Neuronal stem cell (in vitro differentiated cells): ENCODE results near the gene HOXA13.

Experiments used
- DNase-seq: peaks from one replicate; pipeline ENCODE4 v3.0.0-alpha.2; 2013; ENCODE audit warnings: low spot score
- H2AFZ ChIP-seq: one replicate; pipeline ENCODE4 v1.6.1; 2013; ENCODE audit warnings: mild to moderate bottlenecking, low read length, inconsistent platforms
- H2AK5ac ChIP-seq: 2 replicates; pipeline ENCODE4 v1.6.1; 2013; ENCODE audit warnings: low read depth, mild to moderate bottlenecking, inconsistent platforms, low read length, moderate library complexity, mixed read lengths
- H2BK120ac ChIP-seq: 2 replicates; pipeline ENCODE4 v1.6.1; 2013; ENCODE audit warnings: low read depth, mild to moderate bottlenecking, inconsistent platforms, low read length, moderate library complexity, mixed read lengths
- H2BK12ac ChIP-seq: one replicate; pipeline ENCODE4 v1.6.1; 2013; ENCODE audit warnings: low read length, inconsistent platforms
- H2BK15ac ChIP-seq: 2 replicates; pipeline ENCODE4 v1.6.1; 2013; ENCODE audit warnings: mild to moderate bottlenecking, low read length, inconsistent platforms, mixed read lengths
- H2BK5ac ChIP-seq: one replicate; pipeline ENCODE4 v1.6.1; 2013; ENCODE audit warnings: inconsistent platforms, mild to moderate bottlenecking, low read length, moderate library complexity
- H3K14ac ChIP-seq: one replicate; pipeline ENCODE4 v1.6.1; 2013; ENCODE audit warnings: low read length, inconsistent platforms
- H3K18ac ChIP-seq: 2 replicates; pipeline ENCODE4 v1.6.1; 2013; ENCODE audit warnings: low read length, inconsistent platforms
- H3K23ac ChIP-seq: 2 replicates; pipeline ENCODE4 v1.6.1; 2013; ENCODE audit warnings: low read depth, mild to moderate bottlenecking, mixed read lengths, low read length, inconsistent platforms; ENCODE audit not compliant: poor library complexity
- H3K27ac ChIP-seq: replicated peaks from 3 replicates; pipeline ENCODE4 v1.5.1; 2013; ENCODE audit warnings: low read length, inconsistent platforms
- H3K27me3 ChIP-seq, 3 experiments: 2 replicates each; pipeline ENCODE4 v1.6.1; 2013; ENCODE audit warnings: low read length in 3 of 3, mild to moderate bottlenecking in 2 of 3, inconsistent platforms in 1 of 3, low read depth in 1 of 3, mixed read lengths in 1 of 3, moderate library complexity in 1 of 3; ENCODE audit not compliant: control insufficient read depth in 3 of 3, insufficient read depth in 3 of 3
- H3K36me3 ChIP-seq, 2 donors: replicated peaks in 1 of 2; 2 replicates each; pipeline ENCODE4 v1.6.1; 2013; ENCODE audit warnings: low read length in 2 of 2; ENCODE audit not compliant: control insufficient read depth in 2 of 2, insufficient read depth in 2 of 2
- H3K4ac ChIP-seq: 2 replicates; pipeline ENCODE4 v1.6.1; 2013; ENCODE audit warnings: inconsistent platforms, mild to moderate bottlenecking, low read length, moderate library complexity
- H3K4me1 ChIP-seq, 2 donors: 1 replicate in 1 of 2; 2 replicates in 1 of 2; pipeline ENCODE4 v1.6.1; 2013; ENCODE audit warnings: low read length in 2 of 2, low read depth in 1 of 2; ENCODE audit not compliant: control insufficient read depth in 2 of 2, insufficient read depth in 1 of 2
- H3K4me2 ChIP-seq: one replicate; pipeline ENCODE4 v1.6.1; 2013; ENCODE audit warnings: mild to moderate bottlenecking, low read length, inconsistent platforms; ENCODE audit not compliant: insufficient read depth, poor library complexity, severe bottlenecking
- H3K4me3 ChIP-seq, 2 donors: 2 replicates each; pipeline ENCODE4 v1.5.1; 2013; ENCODE audit warnings: low read length in 2 of 2, mild to moderate bottlenecking in 2 of 2, inconsistent platforms in 1 of 2, moderate library complexity in 1 of 2
- H3K79me1 ChIP-seq: one replicate; pipeline ENCODE4 v1.6.1; 2013; ENCODE audit warnings: low read depth, mild to moderate bottlenecking, inconsistent platforms, low read length, moderate library complexity
- H3K9ac ChIP-seq: one replicate; pipeline ENCODE4 v1.6.1; 2013; ENCODE audit warnings: mild to moderate bottlenecking, low read depth, low read length, inconsistent platforms; ENCODE audit not compliant: poor library complexity
- H3K9me3 ChIP-seq, 2 donors: replicated peaks in 1 of 2; 2 replicates each; pipeline versions ENCODE3 to v1.6.1; 2013; ENCODE audit warnings: low read length in 2 of 2, mild to moderate bottlenecking in 2 of 2, inconsistent platforms in 1 of 2, low read depth in 1 of 2, mixed read lengths in 1 of 2, moderate library complexity in 1 of 2; ENCODE audit not compliant: control insufficient read depth in 2 of 2, insufficient read depth in 1 of 2
- H4K8ac ChIP-seq: one replicate; pipeline ENCODE4 v1.6.1; 2013; ENCODE audit warnings: low read depth, mild to moderate bottlenecking, inconsistent platforms, low read length, moderate library complexity
- H4K91ac ChIP-seq: one replicate; pipeline ENCODE4 v1.6.1; 2013; ENCODE audit warnings: low read length, low read depth, mild to moderate bottlenecking, inconsistent platforms; ENCODE audit not compliant: poor library complexity
- WGBS, 2 donors: extraction: QIAGEN DNeasy Blood & Tissue Kit; methylation state at CpG; one replicate each; pipeline ENCODE4 v1.1.7; 2013; ENCODE audit warnings: missing lambda C conversion rate in 2 of 2, mixed read lengths in 1 of 2; ENCODE audit not compliant: insufficient read length in 2 of 2, insufficient replicate concordance in 1 of 2; ENCODE audit errors: extremely low coverage in 2 of 2; 5-methylcytosine and 5-hydroxymethylcytosine counted together

HOXA13 gene

DNA sequence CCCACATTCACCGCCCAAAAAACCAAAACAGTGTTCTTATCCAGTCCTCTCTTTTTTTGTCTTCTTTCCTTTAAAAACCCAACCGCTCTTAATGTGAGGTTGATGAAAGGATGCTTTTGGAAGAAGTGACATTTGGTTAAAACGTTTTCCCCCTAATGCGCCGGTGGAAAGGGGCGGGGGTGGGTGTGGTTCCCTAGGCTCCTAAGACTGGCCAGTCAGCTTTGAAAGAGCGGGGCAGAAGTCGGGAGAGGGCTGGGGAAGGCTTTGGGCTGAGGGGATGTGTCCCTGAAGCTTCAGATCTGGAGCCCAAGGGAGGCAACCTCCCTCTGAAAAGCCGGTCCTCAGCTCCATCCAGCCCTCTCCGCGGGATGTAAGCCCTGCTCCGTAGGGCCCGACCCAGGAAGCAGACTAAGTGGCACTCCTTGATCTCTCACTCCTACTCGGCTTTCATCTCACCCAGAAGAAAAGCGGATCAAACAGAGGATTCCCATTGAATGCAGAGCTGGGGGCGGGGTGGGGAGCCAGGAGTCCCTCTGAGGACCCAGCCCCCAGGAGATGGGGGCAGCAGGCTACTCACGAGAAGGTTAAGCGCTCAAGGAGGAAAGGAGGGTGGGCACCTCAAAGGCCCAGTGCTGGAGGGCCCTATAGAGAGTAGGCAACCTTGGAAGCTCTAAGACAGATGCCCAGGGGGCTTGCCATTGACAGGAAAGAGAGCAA, 40.3 kb upstream of the HOXA13 start:
- H3K4me1 ChIP-seq = peaks cover 8 to 15% of the 10 kb centered on the region in 2 donors
- no peaks in the 10 kb centered on the region for H3K36me3 ChIP-seq
- H3K4me3 ChIP-seq = no peak overlapping the region
- H4K91ac ChIP-seq = no peak overlapping the region
- no peak overlapping the region for H2BK5ac ChIP-seq
- H3K27ac ChIP-seq = no peak overlapping the region
- peaks cover 70 to 98% (median 98%) of the 10 kb centered on the region in 3 experiments for H3K27me3 ChIP-seq
- WGBS, 2 donors = no CpG with 5 or more reads among the region's 18 CpGs
- H3K18ac ChIP-seq = no peak overlapping the region
- no peak overlapping the region for H3K4ac ChIP-seq
- no peak overlapping the region for H3K4me2 ChIP-seq
- no peak overlapping the region for H2AK5ac ChIP-seq
- DNase-seq = no peak
- no peak overlapping the region for H3K23ac ChIP-seq
- H4K8ac ChIP-seq = no peak overlapping the region
- peaks cover 3 to 10% of the 10 kb centered on the region in 2 donors for H3K9me3 ChIP-seq
- no peak overlapping the region for H2BK12ac ChIP-seq
- no peaks in the 10 kb centered on the region for H3K79me1 ChIP-seq
- no peak overlapping the region for H3K14ac ChIP-seq
- H2BK120ac ChIP-seq = no peak overlapping the region
- peak overlapping the region; percentile 88 for H2AFZ ChIP-seq
- H3K9ac ChIP-seq = no peak overlapping the region
- no peak overlapping the region for H2BK15ac ChIP-seq

DNA sequence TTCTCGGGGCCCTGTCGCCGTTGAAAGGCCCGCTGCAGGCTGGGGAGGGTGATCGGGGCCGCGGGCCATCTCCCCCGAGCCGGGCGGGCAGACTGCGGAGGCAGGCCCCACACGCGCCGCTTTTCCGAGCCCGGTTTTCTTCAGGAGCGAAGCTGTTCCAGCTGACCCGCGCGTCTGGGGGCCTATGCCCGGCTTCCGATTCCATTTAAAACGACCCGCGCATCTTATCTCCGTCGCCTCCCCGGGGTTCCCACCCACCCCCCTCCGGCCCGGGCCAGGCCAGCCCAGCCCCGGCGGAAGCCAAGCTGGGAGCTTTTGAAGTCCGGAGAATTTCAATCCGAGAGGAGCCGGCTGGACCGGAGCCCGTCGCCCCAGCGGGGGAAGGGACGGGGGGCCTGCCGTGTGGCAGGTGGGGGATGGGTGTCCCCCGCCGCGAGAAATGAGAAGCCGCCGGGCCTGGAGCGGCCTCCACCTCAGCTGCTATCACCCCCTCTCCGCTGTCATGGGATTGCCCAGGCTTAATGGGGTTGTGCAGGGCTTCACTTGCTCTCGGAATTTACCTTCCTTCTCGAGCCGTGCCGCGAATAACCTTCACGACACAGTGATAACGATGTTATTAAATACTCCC, 39.6 kb upstream of the HOXA13 start:
- Histone ChIP-seq H3K9ac (no peak overlapping the region), H4K91ac (no peak overlapping the region), H3K4me2 (peak overlapping the region; percentile 29), H3K9me3 (peaks cover 2 to 10% of the 10 kb centered on the region in 2 donors), H3K23ac (no peak overlapping the region), H2BK5ac (no peak overlapping the region), H2BK15ac (no peak overlapping the region), H3K4me1 (peaks cover 8 to 15% of the 10 kb centered on the region in 2 donors), H3K79me1 (no peaks in the 10 kb centered on the region), H3K4me3 (peak overlapping the region in 1 of 2 donors; percentile 27), H3K18ac (peak overlapping the region; percentile 66), H3K27me3 (peaks cover 63 to 98% (median 95%) of the 10 kb centered on the region in 3 experiments), H2AK5ac (no peak overlapping the region), H2AFZ (peak overlapping the region; percentile 88), H3K36me3 (no peaks in the 10 kb centered on the region), H2BK12ac (no peak overlapping the region), H4K8ac (no peak overlapping the region), H3K4ac (no peak overlapping the region), H3K27ac (no peak overlapping the region), H2BK120ac (no peak overlapping the region), H3K14ac (no peak overlapping the region)
- no peak for DNase-seq
- WGBS, 2 donors = no CpG with 5 or more reads among the region's 55 CpGs

DNA sequence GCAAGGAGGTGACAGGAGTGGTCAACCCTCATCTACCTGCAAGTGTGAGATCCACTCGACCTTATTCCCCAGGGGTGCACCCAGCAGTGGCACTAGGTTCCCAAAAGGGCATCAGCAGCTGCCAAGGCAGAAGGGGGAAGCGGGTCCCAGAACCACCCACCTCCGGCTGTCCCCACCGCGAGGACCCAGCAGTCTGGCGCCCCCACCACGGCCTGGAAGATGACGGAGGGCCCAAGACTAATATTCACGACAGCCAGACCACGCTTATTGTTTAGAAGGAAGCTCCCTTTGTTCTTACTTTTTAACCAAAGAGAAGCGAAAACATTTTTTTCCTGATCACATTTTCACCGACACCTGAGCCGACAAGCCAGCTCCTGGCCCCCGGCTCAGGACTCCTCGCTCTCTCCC, 39.1 kb upstream of the HOXA13 start:
- peaks cover 0 to 10% of the 10 kb centered on the region in 2 donors for H3K9me3 ChIP-seq
- H3K9ac ChIP-seq = no peak overlapping the region
- H2AFZ ChIP-seq = peak overlapping the region; percentile 88
- no peaks in the 10 kb centered on the region for H3K36me3 ChIP-seq
- H2AK5ac ChIP-seq = no peak overlapping the region
- H4K8ac ChIP-seq = no peak overlapping the region
- peaks cover 8 to 15% of the 10 kb centered on the region in 2 donors for H3K4me1 ChIP-seq
- H2BK15ac ChIP-seq = no peak overlapping the region
- no peak overlapping the region for H4K91ac ChIP-seq
- H2BK120ac ChIP-seq = no peak overlapping the region
- peaks cover 58 to 95% (median 93%) of the 10 kb centered on the region in 3 experiments for H3K27me3 ChIP-seq
- no peak overlapping the region for H3K27ac ChIP-seq
- H2BK12ac ChIP-seq = no peak overlapping the region
- H3K23ac ChIP-seq = no peak overlapping the region
- WGBS, 2 donors = no CpG with 5 or more reads among the region's 15 CpGs
- peak overlapping the region in 1 of 2 donors; percentile 27 for H3K4me3 ChIP-seq
- H3K79me1 ChIP-seq = no peaks in the 10 kb centered on the region
- no peak overlapping the region for H2BK5ac ChIP-seq
- H3K4me2 ChIP-seq = peak overlapping the region; percentile 29
- no peak overlapping the region for H3K14ac ChIP-seq
- no peak for DNase-seq
- H3K4ac ChIP-seq = no peak overlapping the region
- peak overlapping the region; percentile 66 for H3K18ac ChIP-seq

DNA sequence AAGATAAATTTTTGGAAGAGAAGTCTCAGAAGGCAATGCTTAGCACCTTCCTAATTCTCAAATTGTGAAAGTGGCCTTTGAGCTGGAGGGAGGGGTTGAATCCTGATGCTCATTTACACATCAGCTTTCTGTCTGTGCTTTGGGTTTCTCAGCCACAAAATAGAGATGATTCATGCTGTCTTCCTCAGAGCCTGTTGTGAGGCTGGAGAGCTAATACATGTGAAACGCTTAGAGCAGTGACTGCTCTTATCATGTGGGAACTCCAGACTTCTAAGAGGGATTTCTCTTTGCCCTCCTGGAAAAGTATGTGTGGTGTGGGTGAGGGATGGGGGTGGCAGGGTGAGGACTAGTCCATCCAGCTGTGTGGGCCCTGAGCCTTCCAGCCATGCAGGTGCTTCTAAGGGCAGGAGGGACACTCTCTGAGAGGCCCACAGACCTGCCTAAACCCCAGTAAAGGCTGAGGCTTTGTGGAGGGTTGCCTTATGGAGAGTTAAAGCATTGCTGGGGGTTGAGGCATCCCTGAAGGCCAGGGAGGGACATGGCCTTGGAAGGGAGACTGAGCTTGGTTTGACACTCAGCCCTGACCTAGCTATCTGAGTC, 37.9 kb upstream of the HOXA13 start:
- Histone ChIP-seq H3K4me1 (peaks cover 8 to 14% of the 10 kb centered on the region in 2 donors), H4K8ac (no peak overlapping the region), H4K91ac (no peak overlapping the region), H3K23ac (no peak overlapping the region), H2BK12ac (no peak overlapping the region), H3K27ac (no peak overlapping the region), H2BK15ac (no peak overlapping the region), H3K9ac (no peak overlapping the region), H3K36me3 (no peaks in the 10 kb centered on the region), H2AFZ (no peak overlapping the region), H3K14ac (peak overlapping the region; percentile 32), H3K9me3 (peaks cover 0 to 10% of the 10 kb centered on the region in 2 donors), H2AK5ac (no peak overlapping the region), H3K4ac (no peak overlapping the region), H3K79me1 (no peaks in the 10 kb centered on the region), H3K4me3 (no peak overlapping the region), H3K27me3 (peaks cover 47 to 84% (median 82%) of the 10 kb centered on the region in 3 experiments), H3K4me2 (no peak overlapping the region), H3K18ac (no peak overlapping the region), H2BK5ac (no peak overlapping the region), H2BK120ac (no peak overlapping the region)
- DNase-seq = no peak
- WGBS, 2 donors = no CpG with 5 or more reads among the region's 1 CpG
